GM23248 (cell line): ENCODE results near the gene SFRP5.

Experiments used
- EZH2 ChIP-seq: fragments of 200-600 bp; sonication (generic); IDR thresholded peaks from 2 replicates; pipeline ENCODE4 v1.6.1; 2018; ENCODE audit warnings: antibody characterized with exemption, mild to moderate bottlenecking; ENCODE audit not compliant: insufficient read depth, poor library complexity, severe bottlenecking
- EZH2phosphoT487 ChIP-seq: fragments of 200-600 bp; sonication (generic); IDR thresholded peaks from 2 replicates; pipeline ENCODE4 v1.6.1; 2018; ENCODE audit warnings: antibody characterized with exemption, moderate library complexity, mild to moderate bottlenecking, low read depth; ENCODE audit not compliant: insufficient read depth

DNA sequence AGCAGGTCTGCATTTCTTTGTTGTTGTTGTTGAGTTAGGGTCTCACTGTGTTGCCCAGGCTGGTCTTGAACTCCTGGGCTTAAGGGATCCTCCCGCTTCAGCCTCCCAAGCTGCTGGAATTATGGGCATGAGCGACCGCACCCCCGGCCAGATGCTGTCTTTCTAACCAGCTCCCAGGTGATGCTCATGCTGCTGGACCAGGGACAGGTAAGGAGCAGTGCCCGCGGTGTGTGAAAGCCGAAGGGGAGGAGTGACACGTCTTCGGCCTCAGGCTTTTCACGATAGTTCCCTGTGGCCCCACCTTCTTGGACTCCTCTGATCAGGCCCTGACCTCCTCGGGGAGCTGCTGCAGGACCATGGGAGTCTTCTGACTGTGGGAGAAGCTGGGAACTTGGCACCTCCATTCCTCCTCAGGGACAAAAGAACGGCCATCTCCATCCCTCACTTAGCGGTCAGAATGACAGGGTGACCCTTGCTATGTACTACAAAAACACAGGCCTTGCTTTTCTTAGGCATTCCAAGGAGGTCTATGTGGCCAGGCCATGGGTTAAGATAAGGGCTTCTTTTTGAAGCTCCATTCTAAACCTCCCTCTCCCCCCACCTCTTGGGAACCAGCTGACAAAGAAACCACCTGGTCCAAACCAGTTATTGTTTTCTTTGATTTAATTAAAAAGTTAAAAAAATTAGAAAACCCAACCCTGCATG lies 5.5 kb downstream of the SFRP5 start:
- TF ChIP-seq EZH2, result no peak
- no peak for TF ChIP-seq EZH2phosphoT487
